HG03175 (cell line): Measurements from ENCODE around the gene PRB4.
"Not testable (repeated sequence)": the region's sequence is repeated elsewhere in the genome, so short reads cannot be mapped to it uniquely, and the experiment has no call there.

ENCODE experiments used
- ATAC-seq: cut with Tn5 transposase; IDR thresholded peaks from one replicate; pipeline ENCODE4 v1.9.1; 2021; ENCODE audit warnings: mild to moderate bottlenecking, moderate library complexity; ENCODE audit not compliant: unreplicated experiment

Gene PRB4

GRCh38 chr12:11310336-11310735 lies at the start of gene PRB4:
TSS of gene PRB4 (minus strand) at chr12:11310436. CDS start at chr12:11310398, 38 bp downstream.
- ATAC-seq, result no peak

GRCh38 chr12:11351736-11352135 lies 41.5 kb upstream of the PRB4 start:
- ATAC-seq, result not testable (repeated sequence)

GRCh38 chr12:11348439-11348838 lies 38.2 kb upstream of the PRB4 start:
- ATAC-seq, result no peak

- ATAC-seq, result peak; percentile 64
Observed at GRCh38 chr12:11347810-11348209, 37.6 kb upstream of the PRB4 start.

GRCh38 chr12:11344500-11344899 lies 34.3 kb upstream of the PRB4 start:
- ATAC-seq, result no peak

GRCh38 chr12:11324426-11324825 lies 14.2 kb upstream of the PRB4 start:
- no peak for ATAC-seq

- ATAC-seq, result no peak
Observed at GRCh38 chr12:11321980-11322379, 11.7 kb upstream of the PRB4 start.

GRCh38 chr12:11307143-11307542 lies 3.1 kb downstream of the PRB4 start:
- no peak for ATAC-seq

GRCh38 chr12:11273449-11273848 lies 36.8 kb downstream of the PRB4 start:
- ATAC-seq, result no peak

- ATAC-seq, result no peak
Observed at GRCh38 chr12:11269607-11270006, 40.6 kb downstream of the PRB4 start, which contains the start of gene PRB3. TSS of gene PRB3 (minus strand) at chr12:11269707. CDS start at chr12:11269669, 38 bp downstream.

GRCh38 chr12:11264501-11264900 lies 45.7 kb downstream of the PRB4 start:
- ATAC-seq, result no peak
